Adrenal gland (tissue), 12 donors: ENCODE measurements around the gene COMT. TPM values are rescaled to one million over a fixed set of nuclear protein-coding genes. Genes with fewer than 3 reads are reported as not detected.

Source experiments
- DNase-seq, 7 donors: peaks; one replicate each; pipeline ENCODE4 v3.0.0-alpha.2; 2019 to 2020
- H3K27ac ChIP-seq, 5 donors: fragments of 200-600 bp; sonication (generic) in 4 of 5; 1 replicate in 3 of 5; 2 replicates in 2 of 5; pipeline versions ENCODE4 v1.5.1 to v1.8.0; 2016 to 2020; ENCODE audit warnings: mild to moderate bottlenecking in 1 of 5
- H3K27me3 ChIP-seq: fragments of 200-600 bp; 2 replicates; pipeline ENCODE4 v1.8.0; 2021
- H3K36me3 ChIP-seq, 2 donors: fragments of 200-600 bp; replicated peaks in 1 of 2; 1 replicate in 1 of 2; 2 replicates in 1 of 2; pipeline versions ENCODE4 v1.5.1 to v1.8.0; 2018 to 2022
- H3K4me1 ChIP-seq, 2 donors: fragments of 200-600 bp; replicated peaks in 1 of 2; 1 replicate in 1 of 2; 2 replicates in 1 of 2; pipeline versions ENCODE4 v1.5.1 to v1.8.0; 2018 to 2021
- H3K4me3 ChIP-seq, 4 donors: fragments of 200-600 bp; sonication (generic) in 3 of 4; one replicate each; pipeline ENCODE4 v1.5.1; 2016 to 2018
- H3K9me3 ChIP-seq, 3 donors: fragments of 200-600 bp; sonication (generic) in 1 of 3; replicated peaks in 1 of 3; 1 replicate in 2 of 3; 2 replicates in 1 of 3; pipeline versions ENCODE4 v1.5.1 to v1.8.0; 2016 to 2021
- POLR2A ChIP-seq, 2 donors: fragments of 450-650 bp; IDR thresholded peaks; one replicate each; pipeline ENCODE4 v1.6.1; 2017; ENCODE audit warnings: antibody characterized with exemption in 2 of 2, mild to moderate bottlenecking in 2 of 2, moderate library complexity in 1 of 2
- WGBS, 4 donors: extraction: QIAGEN DNeasy Blood & Tissue Kit in 2 of 4; methylation state at CpG; one replicate each; pipeline versions ENCODE4 v1.1.5 to v1.1.7; 2013 to 2017; 5-methylcytosine and 5-hydroxymethylcytosine counted together
- intact Hi-C, 2 donors: fragments of 100-400 bp; cut with DNase I; formaldehyde crosslinking; loops; one replicate each; pipeline versions ENCODE4 v1.14.1 to v1.15.0; 2022 to 2023
- polyA plus RNA-seq, 3 donors: library from polyadenylated mRNA; stranded (reverse); fragments of 200-250 nt in 2 of 3; fragments of 350-450 nt in 1 of 3; fragmentation: Illumina TruSeq in 1 of 3; extraction: RNeasy Lipid Tissue Mini Kit (QIAGEN cat#74804) in 1 of 3; gene quantifications; one replicate each; pipeline ENCODE4 v1.2.3, GENCODE V29; 2013 to 2014
- total RNA-seq, 9 donors: library from RNA; depleted of rRNA in 4 of 9; stranded (reverse); fragments of >200 nt in 4 of 9; fragments of 120-200 nt in 1 of 9; fragmentation: NEBNext Ultra II Directional in 1 of 9; extraction: Animal tissue kit (Norgen Biotek cat#: 25700) in 1 of 9; gene quantifications; one replicate each; pipeline versions ENCODE4 v1.1.0 to v1.2.4, GENCODE V29; 2013 to 2023
- TF ChIP-seq, protein P1 (sequence below), 6 experiments: fragments of 450-650 bp in 4 of 6; fragments of 200-600 bp in 2 of 6; sonication (generic) in 1 of 6; IDR thresholded peaks; 1 replicate in 5 of 6; 2 replicates in 1 of 6; pipeline versions ENCODE4 v1.5.1 to v1.8.0; 2016 to 2021; ENCODE audit warnings: antibody characterized with exemption in 6 of 6, mild to moderate bottlenecking in 2 of 6, moderate library complexity in 1 of 6
- donor health status: healthy with polysubstance abuse.
- donor health status: Bipolar disorder and iron deficiency.
- donor health status: DM: yes; HTN: yes; CAD: no.
- donor health status: DM: no; HTN: no; CAD: no.
- donor health status: DM: no; HTN: no; CAD: no.
- donor health status: DM: yes; HTN: yes; CAD: no.

COMT gene
- total and polyA plus RNA-seq, 12 donors, result 51.3 to 743 (median 390) TPM

DNA sequence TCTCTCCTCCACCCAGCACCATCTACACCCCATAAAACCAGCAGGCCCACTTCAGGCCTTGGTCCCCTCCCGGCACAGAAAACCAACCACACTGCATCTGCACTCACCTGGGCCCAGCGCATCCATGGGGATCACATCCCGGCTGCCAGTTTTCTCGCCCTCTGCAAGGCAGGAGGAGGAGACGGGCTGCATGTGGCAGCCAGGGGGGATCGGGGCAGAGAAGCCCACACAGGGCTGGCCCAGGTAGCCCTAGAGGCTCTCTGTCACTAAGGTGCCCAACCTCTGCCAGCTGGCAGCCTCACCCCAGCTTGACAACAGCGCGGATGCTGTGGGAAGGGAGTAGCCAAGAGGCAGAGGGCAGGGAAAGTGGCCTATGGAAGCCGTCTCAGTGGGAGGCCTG lies 30.7 kb downstream of the COMT start:
- Histone ChIP-seq H3K27ac (no peak overlapping the region), H3K36me3 (peaks cover 0 to 28% of the 10 kb centered on the region in 2 donors), H3K4me1 (peaks cover 15 to 25% of the 10 kb centered on the region in 2 donors), H3K4me3 (no peak overlapping the region), H3K27me3 (no peaks in the 10 kb centered on the region), H3K9me3 (no peaks in the 10 kb centered on the region)
- TF ChIP-seq POLR2A (IDR thresholded peaks at IDR 0.05), result no peak
- TF ChIP-seq, protein P1, sequence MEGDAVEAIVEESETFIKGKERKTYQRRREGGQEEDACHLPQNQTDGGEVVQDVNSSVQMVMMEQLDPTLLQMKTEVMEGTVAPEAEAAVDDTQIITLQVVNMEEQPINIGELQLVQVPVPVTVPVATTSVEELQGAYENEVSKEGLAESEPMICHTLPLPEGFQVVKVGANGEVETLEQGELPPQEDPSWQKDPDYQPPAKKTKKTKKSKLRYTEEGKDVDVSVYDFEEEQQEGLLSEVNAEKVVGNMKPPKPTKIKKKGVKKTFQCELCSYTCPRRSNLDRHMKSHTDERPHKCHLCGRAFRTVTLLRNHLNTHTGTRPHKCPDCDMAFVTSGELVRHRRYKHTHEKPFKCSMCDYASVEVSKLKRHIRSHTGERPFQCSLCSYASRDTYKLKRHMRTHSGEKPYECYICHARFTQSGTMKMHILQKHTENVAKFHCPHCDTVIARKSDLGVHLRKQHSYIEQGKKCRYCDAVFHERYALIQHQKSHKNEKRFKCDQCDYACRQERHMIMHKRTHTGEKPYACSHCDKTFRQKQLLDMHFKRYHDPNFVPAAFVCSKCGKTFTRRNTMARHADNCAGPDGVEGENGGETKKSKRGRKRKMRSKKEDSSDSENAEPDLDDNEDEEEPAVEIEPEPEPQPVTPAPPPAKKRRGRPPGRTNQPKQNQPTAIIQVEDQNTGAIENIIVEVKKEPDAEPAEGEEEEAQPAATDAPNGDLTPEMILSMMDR (IDR thresholded peaks at IDR 0.05), result no peak
- intact Hi-C loops, result loop anchor here (1.0 to 10.0 kb wide), 5 partner anchors 39 to 160 kb away; partner anchors contain the start of genes ARVCF (in 1 of the 2), DGCR8 (in 1 of the 2) and ZDHHC8 (in 1 of the 2)
- DNase-seq, result no peak
- WGBS, 4 donors, result 87 to 100% (median 91%) methylated on average over 6 to 9 of the region's 9 CpGs

DNA sequence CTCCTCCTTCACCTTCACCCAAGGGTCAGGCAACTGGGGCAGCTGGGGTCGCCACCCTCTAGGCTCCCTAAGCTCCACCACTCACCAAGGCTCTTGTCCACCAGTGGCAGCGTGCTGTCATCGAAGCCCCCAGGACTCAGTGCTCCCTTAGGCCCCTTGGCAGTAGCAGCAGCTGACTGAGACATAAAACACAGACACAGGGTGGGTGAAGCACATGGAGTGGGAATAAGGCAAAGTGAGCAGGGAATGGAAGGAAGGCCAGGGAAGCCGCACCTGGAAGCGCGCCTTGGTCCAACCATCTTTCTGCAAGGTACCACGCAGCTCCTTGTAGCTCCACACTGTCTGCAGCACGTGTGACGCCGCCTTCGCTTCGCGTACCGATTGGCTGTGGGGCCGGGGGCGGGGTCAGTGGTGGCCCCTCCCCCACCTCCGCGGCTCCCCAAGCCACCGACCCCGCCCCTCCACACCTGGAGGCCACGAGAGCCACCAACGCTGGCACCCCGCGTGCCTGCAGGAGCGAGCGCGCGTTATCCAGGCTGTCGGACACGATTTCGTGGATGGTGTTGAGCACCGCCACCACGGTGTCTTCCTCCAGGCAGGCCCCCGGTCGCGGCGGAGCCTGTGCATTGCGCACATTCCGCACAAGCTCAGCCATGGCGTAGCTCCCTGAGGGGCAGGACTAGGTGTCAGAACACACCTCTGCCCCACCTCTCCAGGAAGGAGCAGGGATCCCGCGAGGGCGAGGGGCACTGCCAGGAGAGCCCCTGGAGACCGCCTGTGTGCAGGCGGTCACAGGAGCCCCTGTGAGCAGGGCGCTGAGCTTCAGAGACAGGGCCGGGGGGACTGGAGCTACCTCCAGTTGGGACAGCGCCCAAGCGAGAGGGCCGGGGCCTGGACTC lies 31.3 kb downstream of the COMT start:
- 84 to 94% (median 91%) methylated on average over 29 to 50 of the region's 50 CpGs for WGBS, 4 donors
- intact Hi-C loops, result loop anchor here (1.0 to 10.0 kb wide), 5 partner anchors 38 to 159 kb away; partner anchors contain the start of genes ARVCF (in 1 of the 2), DGCR8 (in 1 of the 2) and ZDHHC8 (in 1 of the 2)

DNA sequence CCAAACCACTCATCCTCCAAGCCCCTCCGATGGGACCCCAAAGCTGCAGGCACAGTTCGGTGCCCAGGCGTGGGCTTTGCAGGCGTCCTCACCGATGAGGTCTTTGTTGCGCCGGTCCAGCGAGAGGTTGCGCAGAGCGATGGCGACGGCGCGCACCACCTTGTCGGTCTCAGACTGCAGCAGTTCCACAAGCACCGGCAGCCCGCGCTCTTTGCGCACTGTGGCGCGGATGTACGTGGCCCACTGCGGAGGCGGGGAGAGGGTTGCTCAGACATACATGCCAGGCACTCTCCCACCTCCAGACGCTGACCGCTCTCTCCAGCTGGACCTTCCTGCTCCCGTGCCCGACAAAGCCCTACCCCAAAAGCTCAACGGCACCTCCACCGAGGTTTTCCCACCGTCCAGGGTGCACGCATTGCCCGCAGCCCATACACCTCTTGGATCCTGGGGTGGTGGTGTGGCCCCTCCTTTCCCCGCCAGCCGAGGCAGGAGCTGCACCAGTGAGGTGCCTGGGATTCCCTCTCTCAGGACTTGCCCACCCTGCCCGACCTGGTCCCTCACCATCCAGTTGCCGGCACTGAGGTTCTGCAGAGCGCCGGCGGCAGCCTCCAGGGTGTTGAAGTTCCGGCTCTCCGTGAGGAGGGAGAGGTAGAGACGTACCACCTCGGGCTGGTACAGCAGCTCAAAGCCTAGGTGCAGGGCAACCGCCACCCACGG lies 32.1 kb downstream of the COMT start:
- DNase-seq, result no peak
- 95 to 97% (median 95%) methylated on average over 44 to 46 of the region's 46 CpGs for WGBS, 4 donors
- Histone ChIP-seq H3K27ac (no peak overlapping the region), H3K36me3 (peaks cover 0 to 16% of the 10 kb centered on the region in 2 donors), H3K9me3 (no peaks in the 10 kb centered on the region), H3K4me3 (no peak overlapping the region), H3K27me3 (no peaks in the 10 kb centered on the region), H3K4me1 (peaks cover 15 to 19% of the 10 kb centered on the region in 2 donors)
- intact Hi-C loops, result loop anchor here (5.0 to 10.0 kb wide), 4 partner anchors 44 to 159 kb away; partner anchors contain the start of genes ARVCF (in 1 of the 2), DGCR8 (in 1 of the 2) and ZDHHC8 (in 1 of the 2)
- TF ChIP-seq POLR2A (IDR thresholded peaks at IDR 0.05), result no peak
- TF ChIP-seq, protein P1 (IDR thresholded peaks at IDR 0.05), result no peak

More for the DNA sequence above, 31.3 kb downstream of the COMT start:
- Histone ChIP-seq H3K27me3 (no peaks in the 10 kb centered on the region), H3K36me3 (peaks cover 0 to 21% of the 10 kb centered on the region in 2 donors), H3K9me3 (no peaks in the 10 kb centered on the region), H3K4me1 (peaks cover 15 to 19% of the 10 kb centered on the region in 2 donors), H3K4me3 (no peak overlapping the region), H3K27ac (no peak overlapping the region)
- TF ChIP-seq POLR2A (IDR thresholded peaks at IDR 0.05), result no peak
- TF ChIP-seq, protein P1 (IDR thresholded peaks at IDR 0.05), result no peak
- DNase-seq, result no peak
